Breast epithelium (tissue), 3 donors: Measurements from ENCODE around the gene TMEM243.

Experiments used
- CTCF ChIP-seq, 3 donors: fragments of 450-650 bp; IDR thresholded peaks; one replicate each; pipeline ENCODE4 v1.5.1; 2016 to 2017; ENCODE audit warnings: antibody characterized with exemption in 3 of 3, mild to moderate bottlenecking in 3 of 3, moderate library complexity in 3 of 3
- POLR2A ChIP-seq: fragments of 450-650 bp; IDR thresholded peaks from one replicate; pipeline ENCODE4 v1.6.1; 2016; ENCODE audit warnings: antibody characterized with exemption, mild to moderate bottlenecking, moderate library complexity

GRCh38 chr7:87151002-87151728 is 68.4 kb downstream of the TMEM243 start:
- TF ChIP-seq POLR2A: no peak
- TF ChIP-seq CTCF (IDR thresholded peaks at IDR 0.05): no peak
